Skeletal muscle tissue (tissue), 4 donors: ENCODE data around the gene MUL1. TPM values are rescaled to one million over a fixed set of nuclear protein-coding genes. Genes with fewer than 3 reads are reported as not detected.

Experiments
- H3K27ac ChIP-seq: one replicate; pipeline ENCODE4 v1.7.0; 2013; ENCODE audit warnings: mild to moderate bottlenecking, low read depth, low read length, inconsistent platforms
- H3K27me3 ChIP-seq, 3 donors: one replicate each; pipeline ENCODE4 v1.7.0; 2013; ENCODE audit warnings: low read length in 3 of 3; ENCODE audit not compliant: control insufficient read depth in 3 of 3, insufficient read depth in 3 of 3
- H3K36me3 ChIP-seq, 3 donors: one replicate each; pipeline ENCODE4 v1.7.0; 2013; ENCODE audit warnings: low read length in 3 of 3; ENCODE audit not compliant: control insufficient read depth in 3 of 3, insufficient read depth in 3 of 3
- H3K4me1 ChIP-seq, 3 donors: one replicate each; pipeline ENCODE4 v1.7.0; 2013; ENCODE audit warnings: low read length in 3 of 3, mild to moderate bottlenecking in 3 of 3; ENCODE audit not compliant: control insufficient read depth in 3 of 3, insufficient read depth in 3 of 3
- H3K4me3 ChIP-seq, 3 donors: one replicate each; pipeline ENCODE4 v1.7.0; 2013; ENCODE audit warnings: low read length in 3 of 3
- H3K9ac ChIP-seq, 3 donors: one replicate each; pipeline ENCODE4 v1.7.0; 2013; ENCODE audit warnings: low read length in 3 of 3, mild to moderate bottlenecking in 3 of 3, moderate library complexity in 2 of 3, low read depth in 1 of 3
- H3K9me3 ChIP-seq, 3 donors: one replicate each; pipeline ENCODE4 v1.7.0; 2013; ENCODE audit warnings: low read length in 3 of 3; ENCODE audit not compliant: control insufficient read depth in 3 of 3
- total RNA-seq: library from RNA; depleted of rRNA; stranded (reverse); fragments of >200 nt; gene quantifications from one replicate; pipeline ENCODE4 v1.2.3, GENCODE V29; 2014
- donor health status: Osteomylitis.

Gene MUL1
- total RNA-seq, 1 donor from 2014 or later: 15.1 TPM

DNA sequence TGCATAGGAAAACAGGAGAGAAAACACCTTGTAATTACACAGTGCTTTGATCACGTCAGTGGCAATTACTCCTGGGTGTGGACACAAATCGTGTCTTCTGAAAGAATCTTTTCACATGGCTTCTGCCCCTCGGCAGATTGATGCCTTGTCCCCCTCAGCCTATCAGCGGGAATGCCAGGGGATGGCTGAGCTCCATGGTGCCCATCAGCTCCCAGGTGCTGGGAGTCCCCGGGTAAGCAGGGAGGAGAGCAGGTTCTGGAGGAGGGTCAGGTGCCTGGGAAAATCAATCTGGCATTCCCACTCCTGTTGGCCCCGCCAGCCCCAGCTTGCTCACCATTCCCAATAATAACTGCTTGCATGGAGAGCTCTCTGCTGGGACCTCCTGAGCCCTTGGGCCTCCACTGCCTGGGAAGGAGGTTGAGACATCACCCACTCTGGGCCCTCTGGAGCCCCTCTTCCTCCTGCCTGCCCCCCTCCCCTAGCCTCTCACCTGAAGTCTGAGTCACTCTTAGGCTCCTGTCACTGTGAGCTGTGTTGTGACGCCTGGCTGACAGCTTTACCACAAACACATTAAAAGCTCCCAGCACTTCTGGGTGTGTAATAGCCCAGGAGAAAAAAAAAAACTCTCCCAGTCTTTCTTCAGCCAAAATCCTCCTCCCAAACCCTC is 26.9 kb downstream of the MUL1 start:
- Histone ChIP-seq H3K9me3 (no peaks in the 10 kb centered on the region), H3K4me1 (peaks cover 24 to 30% (median 27%) of the 10 kb centered on the region in 3 donors), H3K27me3 (peaks cover 37 to 61% (median 60%) of the 10 kb centered on the region in 3 donors), H3K9ac (no peak overlapping the region), H3K27ac (no peak overlapping the region), H3K36me3 (no peaks in the 10 kb centered on the region), H3K4me3 (no peak overlapping the region)

DNA sequence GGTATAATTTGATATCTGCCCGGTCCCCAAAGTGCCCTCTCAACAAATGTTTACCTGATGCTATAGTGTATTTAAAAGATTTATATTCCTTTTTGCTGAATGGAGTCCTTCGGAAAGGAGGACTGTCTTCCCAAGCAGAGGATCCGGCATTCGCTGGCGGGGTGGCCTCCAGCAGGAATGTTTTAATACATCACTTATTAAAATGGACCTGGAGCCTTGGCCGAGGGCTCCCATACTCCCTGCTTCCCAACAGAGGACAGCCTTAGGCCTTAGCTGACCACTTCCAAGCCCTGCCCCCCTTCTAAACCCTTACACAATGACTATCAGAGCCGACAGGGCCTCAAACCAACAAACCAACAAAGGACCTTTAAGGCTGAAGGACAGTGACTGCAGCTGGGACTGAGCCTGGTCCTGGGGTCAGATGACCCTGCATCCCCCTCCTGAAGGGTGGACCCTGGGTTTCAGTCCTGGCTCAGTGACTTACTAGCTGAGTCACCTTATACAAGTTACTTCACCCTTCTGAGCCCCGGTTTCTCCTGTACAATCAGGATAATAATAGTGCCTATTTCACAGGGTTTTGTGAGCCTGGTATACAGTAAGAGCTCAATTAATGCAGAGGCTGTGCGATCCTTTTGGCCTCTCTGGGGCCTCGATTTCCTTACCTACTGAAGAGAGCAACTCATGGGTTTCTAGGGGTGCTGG is 27.6 kb downstream of the MUL1 start:
- Histone ChIP-seq H3K9me3 (no peaks in the 10 kb centered on the region), H3K9ac (no peak overlapping the region), H3K27ac (no peak overlapping the region), H3K36me3 (no peaks in the 10 kb centered on the region), H3K4me1 (peaks cover 24 to 30% (median 27%) of the 10 kb centered on the region in 3 donors), H3K27me3 (peaks cover 37 to 66% (median 66%) of the 10 kb centered on the region in 3 donors), H3K4me3 (no peak overlapping the region)

- Histone ChIP-seq H3K36me3 (no peaks in the 10 kb centered on the region), H3K27me3 (peaks cover 33 to 67% (median 66%) of the 10 kb centered on the region in 3 donors), H3K4me1 (peaks cover 21 to 30% (median 24%) of the 10 kb centered on the region in 3 donors), H3K4me3 (no peak overlapping the region), H3K9ac (no peak overlapping the region), H3K27ac (no peak overlapping the region), H3K9me3 (no peaks in the 10 kb centered on the region)
Measured at GRCh38 chr1:20479840-20480239, 28.1 kb downstream of the MUL1 start.

DNA sequence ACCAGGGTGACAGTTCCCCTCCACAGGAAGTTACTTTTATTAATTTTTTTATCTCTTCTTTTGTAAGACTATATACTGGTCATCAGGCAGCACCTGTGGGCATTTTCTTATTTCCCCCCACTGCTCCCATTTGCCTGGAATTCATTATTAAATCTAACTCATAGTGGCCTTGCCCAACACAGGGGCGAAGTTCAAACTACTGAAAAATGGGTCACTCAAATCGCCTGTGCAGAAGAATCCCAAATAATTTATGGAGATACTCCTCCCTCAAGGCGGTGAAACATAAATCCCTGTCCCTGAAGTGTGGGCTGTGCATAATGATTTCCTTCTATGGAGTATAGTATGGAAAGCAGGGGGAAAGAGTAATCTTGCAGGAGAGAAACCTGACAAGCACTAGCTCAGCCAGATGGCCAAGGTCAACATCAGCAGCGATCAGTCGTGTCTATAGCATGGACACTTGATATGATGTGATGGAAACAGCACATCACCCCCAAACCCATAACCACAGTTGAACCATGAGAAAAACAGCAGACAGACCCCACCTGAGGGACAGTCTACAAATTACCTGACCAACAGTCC is 29.8 kb downstream of the MUL1 start:
- H3K27me3 ChIP-seq: peaks cover 21 to 63% (median 60%) of the 10 kb centered on the region in 3 donors
- no peaks in the 10 kb centered on the region for H3K36me3 ChIP-seq
- H3K27ac ChIP-seq: no peak overlapping the region
- H3K9ac ChIP-seq: no peak overlapping the region
- H3K4me3 ChIP-seq: no peak overlapping the region
- H3K9me3 ChIP-seq: no peaks in the 10 kb centered on the region
- peaks cover 9 to 20% (median 11%) of the 10 kb centered on the region in 3 donors for H3K4me1 ChIP-seq

DNA sequence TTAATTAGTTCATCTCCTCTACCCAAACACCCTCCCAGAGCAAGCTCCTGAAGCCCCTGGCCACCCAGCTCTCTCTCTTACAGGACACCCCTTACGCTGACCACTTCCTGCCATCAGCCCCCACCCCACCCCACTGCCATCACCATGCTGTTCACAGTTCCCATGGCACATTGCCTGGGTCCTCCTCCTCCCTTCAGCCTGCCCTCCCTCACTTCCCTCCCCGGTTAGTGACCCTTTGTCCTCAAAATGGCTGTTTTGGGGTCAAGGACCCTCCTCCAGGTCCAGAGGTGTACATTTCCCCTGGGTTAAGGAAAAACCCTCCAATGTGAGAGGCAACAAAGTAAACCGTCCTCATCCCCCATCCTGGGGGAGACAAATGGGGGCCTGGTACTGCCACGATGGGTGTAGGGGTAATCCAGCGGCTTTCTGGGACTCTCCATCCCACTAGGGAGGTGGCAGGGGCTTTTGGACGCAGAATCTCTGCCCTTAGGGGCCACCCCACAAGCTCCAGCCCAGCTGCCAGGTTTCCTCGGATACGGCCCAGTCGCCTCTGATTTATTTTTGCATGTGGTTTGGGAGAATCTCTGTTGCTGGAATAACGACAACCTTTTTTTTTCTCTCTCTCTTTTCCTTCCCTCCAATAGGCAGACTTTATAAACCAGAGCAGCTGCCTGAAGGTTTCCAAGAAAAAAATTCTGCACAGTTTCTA is 30.4 kb downstream of the MUL1 start:
- no peaks in the 10 kb centered on the region for H3K36me3 ChIP-seq
- H3K27ac ChIP-seq: no peak overlapping the region
- H3K9me3 ChIP-seq: no peaks in the 10 kb centered on the region
- H3K27me3 ChIP-seq: peaks cover 21 to 70% (median 61%) of the 10 kb centered on the region in 3 donors
- H3K4me1 ChIP-seq: peaks cover 10 to 20% (median 11%) of the 10 kb centered on the region in 3 donors
- no peak overlapping the region for H3K4me3 ChIP-seq
- H3K9ac ChIP-seq: no peak overlapping the region

GRCh38 chr1:20476265-20477038 is 31.5 kb downstream of the MUL1 start:
- Histone ChIP-seq H3K36me3 (no peaks in the 10 kb centered on the region), H3K9me3 (no peaks in the 10 kb centered on the region), H3K4me1 (peaks cover 10 to 20% (median 11%) of the 10 kb centered on the region in 3 donors), H3K27ac (no peak overlapping the region), H3K4me3 (no peak overlapping the region), H3K27me3 (peaks cover 21 to 63% (median 53%) of the 10 kb centered on the region in 3 donors), H3K9ac (no peak overlapping the region)

GRCh38 chr1:20474996-20475395 is 33.0 kb downstream of the MUL1 start:
- Histone ChIP-seq H3K4me3 (no peak overlapping the region), H3K36me3 (no peaks in the 10 kb centered on the region), H3K27me3 (peaks cover 14 to 52% (median 48%) of the 10 kb centered on the region in 3 donors), H3K27ac (no peak overlapping the region), H3K9me3 (no peaks in the 10 kb centered on the region), H3K4me1 (peaks cover 10 to 20% (median 11%) of the 10 kb centered on the region in 3 donors), H3K9ac (no peak overlapping the region)

GRCh38 chr1:20474333-20474975 is 33.5 kb downstream of the MUL1 start:
- peaks cover 10 to 20% (median 11%) of the 10 kb centered on the region in 3 donors for H3K4me1 ChIP-seq
- H3K36me3 ChIP-seq: no peaks in the 10 kb centered on the region
- no peaks in the 10 kb centered on the region for H3K9me3 ChIP-seq
- no peak overlapping the region for H3K9ac ChIP-seq
- peaks cover 14 to 49% (median 48%) of the 10 kb centered on the region in 3 donors for H3K27me3 ChIP-seq
- no peak overlapping the region for H3K27ac ChIP-seq
- H3K4me3 ChIP-seq: no peak overlapping the region

DNA sequence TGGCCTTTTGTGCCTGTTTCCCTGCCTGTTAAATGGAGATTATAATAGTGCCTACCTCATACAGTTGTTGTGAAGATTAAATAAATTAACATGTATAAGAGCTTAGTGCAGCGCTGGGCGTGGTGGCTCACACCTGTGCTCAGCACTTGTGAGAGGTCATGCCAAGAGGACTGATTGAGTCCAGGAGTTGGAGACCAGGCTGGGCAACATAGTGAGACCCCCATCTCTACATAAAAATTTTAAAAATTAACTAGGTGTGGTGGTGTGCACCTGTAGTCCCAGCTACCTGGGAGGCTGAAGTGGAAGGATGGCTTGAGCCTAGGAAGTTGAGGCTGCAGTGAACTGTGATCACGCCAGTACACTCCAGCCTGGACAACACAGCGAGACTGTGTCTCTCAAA is 34.1 kb downstream of the MUL1 start:
- H3K9me3 ChIP-seq: no peaks in the 10 kb centered on the region
- no peak overlapping the region for H3K9ac ChIP-seq
- H3K4me1 ChIP-seq: peaks cover 10 to 20% (median 11%) of the 10 kb centered on the region in 3 donors
- no peak overlapping the region for H3K4me3 ChIP-seq
- no peak overlapping the region for H3K27ac ChIP-seq
- peaks cover 14 to 49% (median 42%) of the 10 kb centered on the region in 3 donors for H3K27me3 ChIP-seq
- H3K36me3 ChIP-seq: no peaks in the 10 kb centered on the region
